Measurements from ENCODE around the gene FXYD6.

FXYD6 gene

DNA sequence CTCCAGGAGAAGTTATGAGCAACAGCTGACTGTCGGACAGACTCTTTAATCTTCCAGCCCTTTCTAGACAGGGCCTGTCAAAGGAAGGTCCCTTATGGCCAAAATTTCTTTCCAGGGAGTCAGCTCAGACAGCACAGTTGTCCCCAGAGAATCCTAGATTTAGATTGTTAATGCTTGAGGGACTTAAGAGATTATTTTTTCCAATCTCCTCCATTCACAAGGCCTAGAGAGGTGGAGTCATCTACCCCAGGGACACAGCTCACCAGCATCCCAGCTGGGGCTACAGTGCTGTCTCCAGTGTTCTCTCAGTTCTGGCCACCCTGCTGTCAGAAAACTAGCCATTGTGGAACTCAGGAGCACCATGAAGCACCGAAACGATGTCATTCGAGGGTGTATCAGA lies 87.2 kb downstream of the FXYD6 start:
- DNase-seq, result no peak
